Left ventricle myocardium inferior (tissue), 1 donor: ENCODE data around the gene TAOK3. TPM values are rescaled to one million over a fixed set of nuclear protein-coding genes. Genes with fewer than 3 reads are reported as not detected.

ENCODE experiments used
- DNase-seq: peaks from one replicate; pipeline ENCODE4 v3.0.0-alpha.2; 2020
- H3K27ac ChIP-seq: fragments of 200-600 bp; replicated peaks from 2 replicates; pipeline ENCODE4 v1.8.0; 2021
- H3K27me3 ChIP-seq: fragments of 200-600 bp; 2 replicates; pipeline ENCODE4 v1.8.0; 2021; ENCODE audit warnings: low read depth
- H3K36me3 ChIP-seq: fragments of 200-600 bp; 2 replicates; pipeline ENCODE4 v1.8.0; 2021
- H3K4me1 ChIP-seq: fragments of 200-600 bp; 2 replicates; pipeline ENCODE4 v1.8.0; 2021
- H3K4me3 ChIP-seq: fragments of 200-600 bp; 2 replicates; pipeline ENCODE4 v1.8.0; 2021; ENCODE audit warnings: mild to moderate bottlenecking, moderate library complexity
- H3K9me3 ChIP-seq: fragments of 200-600 bp; replicated peaks from 2 replicates; pipeline ENCODE4 v1.8.0; 2021
- intact Hi-C: fragments of 100-400 bp; cut with micrococcal nuclease; formaldehyde crosslinking; loops from one replicate; pipeline ENCODE4 v1.11.0; 2022
- total RNA-seq: library from RNA; stranded (reverse); fragmentation: NEBNext Ultra II Directional; extraction: Animal tissue kit (Norgen Biotek cat#: 25700); gene quantifications from one replicate; pipeline ENCODE4 v1.2.1, GENCODE V29; 2021
- TF ChIP-seq, protein P1 (sequence below): fragments of 200-600 bp; IDR thresholded peaks from 2 replicates; pipeline ENCODE4 v1.8.0; 2021; ENCODE audit warnings: antibody characterized with exemption, mild to moderate bottlenecking, borderline replicate concordance
- donor health status: DM: no; HTN: yes; CAD: no; lungs with severe emphysema.

TAOK3 gene
- total RNA-seq, 1 donor from 2014 or later = 21.4 TPM

DNA sequence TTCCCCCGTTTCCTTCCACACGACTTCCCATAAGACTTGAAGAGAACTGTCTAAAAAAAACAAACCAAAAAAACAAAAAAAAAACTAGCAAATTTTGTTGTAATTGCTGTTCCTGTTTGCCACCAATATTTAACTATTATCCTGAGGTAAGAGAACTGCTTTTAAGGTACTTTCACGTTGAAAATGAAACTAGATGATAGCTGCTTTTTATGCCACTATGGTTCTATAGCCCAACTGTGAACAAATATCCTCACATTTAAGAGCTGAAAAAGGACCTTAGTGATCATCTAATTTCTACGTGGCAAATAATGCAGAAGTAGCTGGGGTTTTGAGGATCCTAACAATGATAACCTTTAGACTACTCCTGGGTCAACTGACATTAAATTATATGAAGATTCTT is 98.6 kb downstream of the TAOK3 start:
- Histone ChIP-seq H3K4me3 (no peak overlapping the region), H3K36me3 (no peaks in the 10 kb centered on the region), H3K27ac (no peak overlapping the region), H3K4me1 (no peaks in the 10 kb centered on the region), H3K27me3 (no peaks in the 10 kb centered on the region), H3K9me3 (no peaks in the 10 kb centered on the region)
- TF ChIP-seq, protein P1, sequence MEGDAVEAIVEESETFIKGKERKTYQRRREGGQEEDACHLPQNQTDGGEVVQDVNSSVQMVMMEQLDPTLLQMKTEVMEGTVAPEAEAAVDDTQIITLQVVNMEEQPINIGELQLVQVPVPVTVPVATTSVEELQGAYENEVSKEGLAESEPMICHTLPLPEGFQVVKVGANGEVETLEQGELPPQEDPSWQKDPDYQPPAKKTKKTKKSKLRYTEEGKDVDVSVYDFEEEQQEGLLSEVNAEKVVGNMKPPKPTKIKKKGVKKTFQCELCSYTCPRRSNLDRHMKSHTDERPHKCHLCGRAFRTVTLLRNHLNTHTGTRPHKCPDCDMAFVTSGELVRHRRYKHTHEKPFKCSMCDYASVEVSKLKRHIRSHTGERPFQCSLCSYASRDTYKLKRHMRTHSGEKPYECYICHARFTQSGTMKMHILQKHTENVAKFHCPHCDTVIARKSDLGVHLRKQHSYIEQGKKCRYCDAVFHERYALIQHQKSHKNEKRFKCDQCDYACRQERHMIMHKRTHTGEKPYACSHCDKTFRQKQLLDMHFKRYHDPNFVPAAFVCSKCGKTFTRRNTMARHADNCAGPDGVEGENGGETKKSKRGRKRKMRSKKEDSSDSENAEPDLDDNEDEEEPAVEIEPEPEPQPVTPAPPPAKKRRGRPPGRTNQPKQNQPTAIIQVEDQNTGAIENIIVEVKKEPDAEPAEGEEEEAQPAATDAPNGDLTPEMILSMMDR = no peak
- intact Hi-C loops = no loop called here
- no peak for DNase-seq

DNA sequence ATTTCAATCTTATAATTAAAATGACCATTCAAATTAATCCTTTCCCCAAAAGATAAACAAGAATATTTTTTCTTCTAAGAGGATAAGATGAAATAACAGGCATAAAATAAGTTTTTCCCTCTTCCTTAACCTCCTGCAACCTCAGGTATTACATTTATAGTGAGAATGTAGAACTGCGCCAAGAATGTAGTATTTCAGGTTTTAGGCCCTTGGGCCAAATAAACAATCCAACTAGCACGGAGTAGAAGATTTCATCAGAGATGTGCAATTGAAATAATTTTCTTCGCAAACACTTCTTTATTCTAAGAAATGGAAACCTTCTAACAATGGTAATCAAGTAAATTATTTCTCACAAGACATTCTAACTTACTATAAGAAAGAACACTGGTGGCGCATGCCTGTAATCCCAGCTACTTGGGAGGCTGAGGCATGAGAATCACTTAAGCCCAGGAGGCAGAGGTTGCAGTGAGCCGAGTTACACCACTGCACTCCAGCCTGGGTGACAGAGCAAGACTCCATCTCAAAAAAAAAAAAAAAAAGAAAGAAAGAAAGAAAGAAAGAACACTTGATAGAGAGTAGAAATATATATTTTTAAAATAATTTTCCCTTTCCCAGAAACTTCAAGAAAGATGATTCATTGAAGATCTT is 100.8 kb downstream of the TAOK3 start:
- intact Hi-C loops = no loop called here
- H3K36me3 ChIP-seq = no peaks in the 10 kb centered on the region
- no peaks in the 10 kb centered on the region for H3K4me1 ChIP-seq
- H3K27me3 ChIP-seq = no peaks in the 10 kb centered on the region
- no peak overlapping the region for H3K27ac ChIP-seq
- no peaks in the 10 kb centered on the region for H3K9me3 ChIP-seq
- no peak overlapping the region for H3K4me3 ChIP-seq
- DNase-seq = no peak
- TF ChIP-seq, protein P1 = no peak

DNA sequence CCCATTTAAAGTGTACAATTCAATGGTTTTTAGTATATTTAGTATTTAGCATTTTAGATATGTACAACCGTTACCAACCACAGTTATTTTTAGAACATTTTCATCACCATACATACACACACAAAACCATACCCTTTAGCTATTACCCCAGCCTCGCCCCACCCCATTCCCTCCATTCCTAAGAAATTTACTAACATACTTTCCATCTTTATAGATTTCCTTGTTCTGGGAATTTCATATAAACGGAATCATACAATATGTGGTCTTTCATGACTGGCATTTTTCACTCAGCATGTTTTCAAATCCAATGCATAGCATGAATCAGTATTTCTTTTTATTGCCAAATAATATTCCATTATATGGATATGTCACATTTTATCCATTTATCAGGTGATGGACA is 101.5 kb downstream of the TAOK3 start:
- no peaks in the 10 kb centered on the region for H3K27me3 ChIP-seq
- no peak overlapping the region for H3K27ac ChIP-seq
- no peak for DNase-seq
- no peak overlapping the region for H3K4me3 ChIP-seq
- H3K9me3 ChIP-seq = no peaks in the 10 kb centered on the region
- TF ChIP-seq, protein P1 = no peak
- no peaks in the 10 kb centered on the region for H3K4me1 ChIP-seq
- peaks cover 4% of the 10 kb centered on the region for H3K36me3 ChIP-seq
- intact Hi-C loops = no loop called here

DNA sequence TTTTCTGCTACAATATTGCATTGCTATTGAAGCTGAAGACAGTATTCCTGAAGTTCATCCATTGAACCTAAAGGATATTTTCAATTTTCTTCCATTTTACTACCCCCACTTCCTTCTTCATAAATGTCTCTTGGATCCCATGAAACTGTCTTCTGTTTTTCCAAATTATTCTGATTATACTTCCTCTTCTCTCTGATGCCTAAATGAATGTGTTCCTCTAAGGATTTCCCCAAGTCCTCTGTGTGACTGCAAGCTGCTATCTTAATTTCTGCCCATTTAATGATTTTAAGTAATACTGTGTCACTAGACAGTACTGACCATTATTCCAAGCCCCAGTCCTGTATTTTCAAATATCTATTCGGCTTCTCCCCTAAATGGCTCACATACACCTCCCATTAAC is 102.9 kb downstream of the TAOK3 start:
- Histone ChIP-seq H3K27me3 (no peaks in the 10 kb centered on the region), H3K4me3 (no peak overlapping the region), H3K36me3 (peaks cover 12% of the 10 kb centered on the region), H3K9me3 (no peaks in the 10 kb centered on the region), H3K27ac (no peak overlapping the region), H3K4me1 (no peaks in the 10 kb centered on the region)
- intact Hi-C loops = no loop called here
- no peak for DNase-seq
- TF ChIP-seq, protein P1 = no peak

DNA sequence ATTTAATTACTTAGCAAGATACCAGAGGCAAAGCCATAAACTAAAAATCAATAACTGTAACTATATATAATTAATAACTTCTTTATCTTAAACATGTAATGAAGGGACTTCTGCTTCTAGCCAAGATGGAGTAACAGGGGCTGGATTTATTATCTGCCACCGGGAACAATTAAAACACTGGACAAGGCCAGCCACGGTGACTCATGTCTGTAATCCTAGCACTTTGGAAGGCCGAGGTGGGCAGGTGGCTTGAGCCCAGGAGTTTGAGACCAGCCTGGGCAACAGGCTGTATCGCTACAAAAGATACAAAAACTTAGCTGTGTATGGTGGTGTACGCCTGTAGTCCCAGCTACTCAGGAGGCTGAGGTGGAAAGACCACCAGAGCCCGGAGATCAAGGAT is 113.6 kb downstream of the TAOK3 start:
- Histone ChIP-seq H3K4me1 (no peaks in the 10 kb centered on the region), H3K36me3 (peaks cover 23% of the 10 kb centered on the region), H3K27me3 (no peaks in the 10 kb centered on the region), H3K9me3 (peaks cover 8% of the 10 kb centered on the region), H3K27ac (no peak overlapping the region), H3K4me3 (no peak overlapping the region)
- DNase-seq = no peak
- intact Hi-C loops = no loop called here
- TF ChIP-seq, protein P1 = no peak

DNA sequence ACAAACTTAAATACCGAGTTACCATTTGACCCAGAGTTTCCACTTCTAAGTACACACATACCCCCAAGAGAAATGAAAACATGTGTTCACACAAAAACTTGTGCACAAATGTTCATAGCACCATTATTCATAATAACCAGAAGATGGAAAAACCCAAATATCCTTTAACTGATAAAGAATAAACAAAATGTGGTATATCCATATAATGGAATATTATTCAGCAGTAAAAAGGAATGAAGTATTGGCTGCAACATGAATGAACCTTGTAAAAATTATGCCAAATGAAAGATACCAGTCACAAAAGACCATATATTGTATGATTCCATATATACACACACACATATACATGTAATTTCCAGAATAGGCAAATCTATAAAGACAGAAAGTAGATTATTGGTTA is 116.4 kb downstream of the TAOK3 start:
- intact Hi-C loops = no loop called here
- Histone ChIP-seq H3K27ac (no peak overlapping the region), H3K4me1 (no peaks in the 10 kb centered on the region), H3K27me3 (no peaks in the 10 kb centered on the region), H3K36me3 (peaks cover 27% of the 10 kb centered on the region), H3K9me3 (peaks cover 8% of the 10 kb centered on the region), H3K4me3 (no peak overlapping the region)
- TF ChIP-seq, protein P1 = no peak
- DNase-seq = no peak
